GM13977 (cell line): ENCODE data around the gene CCDC121.

ENCODE experiments used
- DNase-seq: peaks from one replicate; pipeline ENCODE4 v3.0.0; 2012; ENCODE audit warnings: low spot score
- CTCF ChIP-seq: IDR thresholded peaks from 2 replicates; pipeline ENCODE4 v1.5.1; 2012; ENCODE audit warnings: mild to moderate bottlenecking, control low read depth; ENCODE audit not compliant: insufficient read depth; ENCODE audit errors: extremely low read depth, missing control alignments
- in situ Hi-C: fragments of 300-500 bp; cut with MboI; formaldehyde crosslinking; loops from one replicate; pipeline ENCODE4 v1.12.0; 2022; ENCODE audit warnings: low sequenced_read_pairs, low pct_unique_long_range_greater_than_20kb, mixed read lengths, inconsistent platforms; ENCODE audit not compliant: unreplicated experiment

The CCDC121 gene

GRCh38 chr2:27651056-27651455 lies 22.2 kb upstream of the CCDC121 start:
- TF ChIP-seq CTCF, result no peak
- DNase-seq, result no peak
- in situ Hi-C loops, result no loop called here

- no peak for TF ChIP-seq CTCF
- in situ Hi-C loops, result no loop called here
These were observed 18.9 kb upstream of the CCDC121 start for GRCh38 chr2:27647737-27648136.

GRCh38 chr2:27647289-27647688 lies 18.5 kb upstream of the CCDC121 start:
- TF ChIP-seq CTCF, result no peak
- in situ Hi-C loops, result no loop called here
- DNase-seq, result no peak

More at GRCh38 chr2:27647737-27648136, 18.9 kb upstream of the CCDC121 start:
- no peak for DNase-seq

- TF ChIP-seq CTCF, result no peak
- in situ Hi-C loops, result no loop called here
These were observed 16.4 kb upstream of the CCDC121 start for GRCh38 chr2:27645197-27645596.

GRCh38 chr2:27640722-27641245 lies 12.0 kb upstream of the CCDC121 start:
- TF ChIP-seq CTCF, result no peak
- DNase-seq, result no peak
- in situ Hi-C loops, result no loop called here

More at GRCh38 chr2:27645197-27645596, 16.4 kb upstream of the CCDC121 start:
- no peak for DNase-seq

GRCh38 chr2:27638709-27639108 lies 9.9 kb upstream of the CCDC121 start:
- TF ChIP-seq CTCF, result no peak
- DNase-seq, result no peak
- in situ Hi-C loops, result no loop called here
